HG02759 (cell line): ENCODE data around the gene DVL1.
A peak's percentile ranks its signal among the peaks of the same experiment; 100 is the strongest.

Source experiments
- ATAC-seq: cut with Tn5 transposase; IDR thresholded peaks from one replicate; pipeline ENCODE4 v1.9.1; 2021; ENCODE audit warnings: mild to moderate bottlenecking, moderate library complexity; ENCODE audit not compliant: unreplicated experiment

The DVL1 gene

GRCh38 chr1:1312450-1313314 lies 36.5 kb downstream of the DVL1 start:
- ATAC-seq, result no peak

- no peak for ATAC-seq
Observed at GRCh38 chr1:1311107-1312104, 37.8 kb downstream of the DVL1 start.

- ATAC-seq, result no peak
Observed at GRCh38 chr1:1310476-1311053, 38.7 kb downstream of the DVL1 start.

- ATAC-seq, result no peak
Observed at GRCh38 chr1:1310109-1310385, 39.2 kb downstream of the DVL1 start.

- no peak for ATAC-seq
Observed at GRCh38 chr1:1309251-1310108, 39.7 kb downstream of the DVL1 start.

GRCh38 chr1:1308756-1309250 lies 40.4 kb downstream of the DVL1 start:
- ATAC-seq, result peak; percentile 2

GRCh38 chr1:1307923-1308755 lies 41.1 kb downstream of the DVL1 start, which contains the start of the genes ACAP3 and PUSL1:
Gene ACAP3 (minus strand): TSS chr1:1307930. CDS start chr1:1307815, 115 bp downstream.
Gene PUSL1 (plus strand): TSS chr1:1308597. CDS start chr1:1308644, 47 bp downstream.
- peak; percentile 69 for ATAC-seq

GRCh38 chr1:1307261-1307922 lies 41.8 kb downstream of the DVL1 start:
- no peak for ATAC-seq

- ATAC-seq, result no peak
Observed at GRCh38 chr1:1306661-1307260, 42.5 kb downstream of the DVL1 start.

- no peak for ATAC-seq
Observed at GRCh38 chr1:1306070-1306660, 43.1 kb downstream of the DVL1 start.

GRCh38 chr1:1305300-1306069 lies 43.7 kb downstream of the DVL1 start:
- peak; percentile 22 for ATAC-seq

GRCh38 chr1:1304331-1305299 lies 44.6 kb downstream of the DVL1 start:
- no peak for ATAC-seq

- no peak for ATAC-seq
Observed at GRCh38 chr1:1303736-1304135, 45.5 kb downstream of the DVL1 start.

GRCh38 chr1:1302951-1303509 lies 46.2 kb downstream of the DVL1 start:
- ATAC-seq, result no peak

GRCh38 chr1:1302006-1302430 lies 47.2 kb downstream of the DVL1 start:
- no peak for ATAC-seq

GRCh38 chr1:1300352-1300739 lies 48.9 kb downstream of the DVL1 start:
- no peak for ATAC-seq
